ENCODE data around the gene PXDN. TPM values are rescaled to one million over a fixed set of nuclear protein-coding genes. Genes with fewer than 3 reads are reported as not detected.
"Not testable (repeated sequence)": the region's sequence is repeated elsewhere in the genome, so short reads cannot be mapped to it uniquely, and the experiment has no call there.

Gene PXDN
- total and polyA plus RNA-seq, 11 donors: 5.9 to 83.7 (median 28.2) TPM

DNA sequence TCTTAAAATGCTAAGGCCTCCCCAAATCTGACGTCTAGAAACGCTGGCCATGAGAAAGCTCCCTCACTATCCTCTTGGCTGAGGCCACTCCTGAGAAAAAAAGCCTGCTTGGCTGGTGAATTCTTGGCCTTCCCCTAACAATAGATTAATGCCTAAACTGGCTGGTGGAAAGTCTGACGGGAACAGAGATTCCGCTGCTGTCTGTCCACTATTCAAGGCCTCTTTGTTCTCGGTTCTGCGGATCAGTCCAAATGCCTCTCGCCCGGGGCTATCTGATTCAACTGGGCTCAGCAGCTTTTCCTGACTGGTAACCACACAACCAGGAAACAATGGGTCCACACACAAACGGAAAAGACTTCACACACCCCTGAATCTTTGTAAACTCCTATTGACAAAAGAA lies 27.2 kb downstream of the PXDN start:
- TF ChIP-seq POLR2A (IDR thresholded peaks at IDR 0.05) (no peak), CTCF (IDR thresholded peaks at IDR 0.05) (no peak)
- peak in 3 of 5 donors; percentile 57 to 71 (median 64) for DNase-seq
- no peak overlapping the region for H3K4me3 ChIP-seq
- ATAC-seq: peak; percentile 28 to 60 (median 48)
- intact Hi-C loops (cut with DNase I): loop anchor here in 1 of 10 donors (2.0 kb wide), 1 partner anchor 16 kb away; no protein-coding TSS in a partner anchor
- H3K27me3 ChIP-seq: no peaks in the 10 kb centered on the region
- peaks cover 7 to 78% (median 53%) of the 10 kb centered on the region in 12 donors for H3K4me1 ChIP-seq
- no peaks in the 10 kb centered on the region for H3K9me3 ChIP-seq
- H3K36me3 ChIP-seq: no peaks in the 10 kb centered on the region
- WGBS, 4 donors: 54 to 61% (median 58%) methylated on average over 9 of the region's 9 CpGs
- H3K27ac ChIP-seq: peak overlapping the region; percentile 13 to 87 (median 68)

DNA sequence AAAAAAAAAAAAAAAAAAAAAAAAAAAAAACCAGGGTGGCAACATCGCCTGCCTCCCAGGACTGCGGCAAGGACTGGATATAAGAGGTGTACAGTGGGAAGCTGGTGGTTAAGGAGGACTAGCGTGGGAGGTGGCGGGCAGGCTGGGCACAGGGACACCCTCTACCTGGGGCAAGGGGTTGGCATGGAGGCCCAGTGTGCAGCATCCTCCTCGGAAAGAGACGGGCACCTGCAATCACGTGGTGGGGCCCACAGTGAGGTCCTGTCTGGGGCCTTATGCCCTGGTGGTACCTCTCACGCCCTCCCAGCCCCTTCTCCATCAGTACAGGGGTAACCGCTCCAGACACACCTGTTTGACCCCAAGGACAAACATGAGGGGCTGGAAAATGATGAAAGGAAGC lies 27.9 kb downstream of the PXDN start:
- peaks cover 3 to 77% (median 48%) of the 10 kb centered on the region in 12 donors for H3K4me1 ChIP-seq
- no peak for TF ChIP-seq CTCF (IDR thresholded peaks at IDR 0.05)
- no peak for TF ChIP-seq POLR2A (IDR thresholded peaks at IDR 0.05)
- peak overlapping the region; percentile 13 to 87 (median 68) for H3K27ac ChIP-seq
- no peaks in the 10 kb centered on the region for H3K9me3 ChIP-seq
- intact Hi-C loops (cut with DNase I): loop anchor here in 1 of 10 donors (2.0 kb wide), 1 partner anchor 16 kb away; no protein-coding TSS in a partner anchor
- no peaks in the 10 kb centered on the region for H3K36me3 ChIP-seq
- no peak overlapping the region for H3K4me3 ChIP-seq
- ATAC-seq: no peak
- no peak for DNase-seq
- WGBS, 4 donors: 80 to 92% (median 89%) methylated on average over 7 to 9 of the region's 9 CpGs
- no peaks in the 10 kb centered on the region for H3K27me3 ChIP-seq

- not testable (repeated sequence) for H3K36me3 ChIP-seq, ATAC-seq, H3K9me3 ChIP-seq, H3K27me3 ChIP-seq, H3K4me3 ChIP-seq, DNase-seq
- intact Hi-C loops (cut with DNase I): loop anchor here in 1 of 10 donors (2.0 kb wide), 1 partner anchor 17 kb away; no protein-coding TSS in a partner anchor
- H3K27ac ChIP-seq: peak overlapping the region in 11 of 12 donors; percentile 49 to 87 (median 69)
- H3K4me1 ChIP-seq: peaks cover 3 to 72% (median 45%) of the 10 kb centered on the region in 12 donors
- 83 to 96% (median 92%) methylated on average over 2 of the region's 2 CpGs for WGBS, 4 donors
Observed at GRCh38 chr2:1716014-1716305, 28.4 kb downstream of the PXDN start.

DNA sequence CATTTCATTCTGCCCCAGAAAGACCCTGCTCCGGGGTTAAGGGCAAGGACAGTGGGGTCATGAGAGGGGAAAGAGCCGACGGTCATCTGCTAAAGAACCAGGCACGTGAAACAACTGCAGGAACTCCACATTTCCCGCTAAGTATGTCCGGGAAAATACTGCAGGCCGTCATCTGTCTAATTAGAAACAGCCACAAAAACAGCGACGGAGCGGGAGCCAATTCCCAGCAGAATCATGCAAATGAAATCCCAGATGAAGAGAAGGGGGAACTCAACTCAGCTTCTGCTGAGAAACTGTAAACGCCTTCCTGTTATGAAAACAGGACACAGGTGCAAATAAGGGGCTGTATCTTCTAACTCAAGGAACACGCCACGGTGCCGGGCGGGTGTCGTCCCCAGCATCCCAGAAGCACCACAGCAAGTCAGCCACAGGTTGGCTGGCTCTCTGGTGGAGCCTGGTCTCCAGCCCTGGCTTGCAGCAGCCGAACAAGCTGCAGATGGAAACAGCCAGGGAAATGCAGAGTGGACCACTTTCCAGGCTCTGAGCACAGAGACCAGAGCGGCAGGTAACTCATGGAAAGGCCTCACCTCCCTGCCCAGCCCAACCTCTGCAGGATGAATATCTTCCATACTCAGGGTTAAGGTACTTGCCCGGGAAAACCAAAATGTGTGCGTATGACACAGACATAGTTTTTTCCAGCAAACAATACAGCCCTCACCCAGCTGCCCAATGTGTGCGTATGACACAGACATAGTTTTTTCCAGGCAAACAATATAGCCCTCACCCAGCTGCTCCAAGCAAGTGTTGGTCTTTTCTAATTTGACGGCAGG lies 28.9 kb downstream of the PXDN start:
- Histone ChIP-seq H3K27ac (peak overlapping the region in 11 of 12 donors; percentile 49 to 87 (median 69)), H3K27me3 (no peaks in the 10 kb centered on the region), H3K4me1 (peaks cover 3 to 67% (median 41%) of the 10 kb centered on the region in 12 donors), H3K36me3 (no peaks in the 10 kb centered on the region), H3K4me3 (peak overlapping the region in 1 of 12 donors; percentile 18), H3K9me3 (no peaks in the 10 kb centered on the region)
- ATAC-seq: peak in 1 of 4 donors; percentile 25
- TF ChIP-seq CTCF (IDR thresholded peaks at IDR 0.05) (no peak), POLR2A (IDR thresholded peaks at IDR 0.05) (no peak)
- intact Hi-C loops (cut with DNase I): loop anchor here in 1 of 10 donors (2.0 kb wide), 1 partner anchor 17 kb away; no protein-coding TSS in a partner anchor
- peak in 1 of 5 donors; percentile 45 for DNase-seq
- 44 to 57% (median 50%) methylated on average over 22 of the region's 22 CpGs for WGBS, 4 donors

Measured in heart left ventricle (tissue), 16 donors.